HCT116 (cell line): ENCODE results near the gene COA8. TPM values are rescaled to one million over a fixed set of nuclear protein-coding genes. Genes with fewer than 3 reads are reported as not detected.
A peak's percentile ranks its signal among the peaks of the same experiment; 100 is the strongest.

Experiments used
- ATAC-seq: fragments of 200-7000 bp; cut with Tn5 transposase; 2 replicates; pipeline ENCODE4 v1.9.1; 2020; ENCODE audit warnings: mild to moderate bottlenecking, moderate library complexity
- BruUV-seq: library from RNA; stranded (reverse); fragments of 400-500 nt; replicated peaks from 2 replicates; lab custom pipeline; 2021; lab: Mats Ljungman, UMichigan
- CTCF ChIA-PET: fragments of 300-600 bp; sonication (Branson Sonifier 250); formaldehyde crosslinking; loops from one replicate; lab custom pipeline; 2021; ENCODE audit warnings: antibody characterized with exemption; lab: Charles Lee
- POLR2A ChIA-PET: fragments of 300-600, 350-600 bp; sonication (Branson Sonifier 250); formaldehyde crosslinking; loops from one replicate; lab custom pipeline; 2021; ENCODE audit warnings: antibody characterized with exemption; lab: Charles Lee
- RAD21 ChIA-PET, 2 experiments: fragments of 300-600 bp; sonication (Branson Sonifier 250); formaldehyde crosslinking; loops; one replicate each; lab custom pipeline; 2023; ENCODE audit warnings: low total read pairs in 2 of 2; ENCODE audit not compliant: uncharacterized antibody in 2 of 2, unreplicated experiment in 2 of 2, low non-redundant PET in 1 of 2; lab: Charles Lee
- DNase-seq: peaks from one replicate; pipeline ENCODE4 v3.0.0-alpha.2; 2010; ENCODE audit warnings: low read depth, low spot score
- H2AFZ ChIP-seq: fragments of 200-600 bp; shearing (Covaris generic), sonication (generic); 2 replicates; pipeline ENCODE4 v1.6.1; 2017; ENCODE audit warnings: low read depth, mixed run types, mixed read lengths, antibody characterized with exemption, low read length; ENCODE audit not compliant: poor library complexity, severe bottlenecking
- H3K27ac ChIP-seq: 2 replicates; pipeline ENCODE4 v1.5.1; 2012; ENCODE audit warnings: low read depth, low read length
- H3K27me3 ChIP-seq: fragments of 200-600 bp; sonication (generic); 2 replicates; pipeline ENCODE4 v1.6.1; 2016; ENCODE audit warnings: mixed run types, low read length, mixed read lengths; ENCODE audit not compliant: insufficient read depth
- H3K36me3 ChIP-seq, 2 experiments: fragments of 200-500 bp in 1 of 2; fragments of 200-600 bp in 1 of 2; sonication (Bioruptor generic) in 1 of 2; sonication (generic) in 1 of 2; 2 replicates each; pipeline versions ENCODE4 v1.5.1 to v1.6.1; 2014 to 2016; ENCODE audit warnings: low read length in 2 of 2, inconsistent platforms in 1 of 2, mixed read lengths in 1 of 2, mixed run types in 1 of 2; ENCODE audit not compliant: insufficient read depth in 2 of 2, control insufficient read depth in 1 of 2
- H3K4me1 ChIP-seq, 2 experiments: fragments of 200-600 bp in 1 of 2; sonication (generic) in 1 of 2; 2 replicates each; pipeline versions ENCODE4 v1.5.1 to v1.6.1; 2012 to 2017; ENCODE audit warnings: low read length in 2 of 2, inconsistent platforms in 1 of 2, mild to moderate bottlenecking in 1 of 2, mixed read lengths in 1 of 2, mixed run types in 1 of 2, moderate library complexity in 1 of 2; ENCODE audit not compliant: insufficient read depth in 2 of 2, control insufficient read depth in 1 of 2
- H3K4me2 ChIP-seq: fragments of 200-600 bp; sonication (generic); 2 replicates; pipeline ENCODE4 v1.6.1; 2017; ENCODE audit warnings: mixed run types, low read length, mixed read lengths
- H3K4me3 ChIP-seq, 2 experiments: fragments of 200-600 bp in 1 of 2; sonication (generic) in 1 of 2; replicated peaks in 1 of 2; 2 replicates each; pipeline ENCODE4 v1.5.1; 2011 to 2016; ENCODE audit warnings: low read length in 2 of 2, control low read depth in 1 of 2, low read depth in 1 of 2, mild to moderate bottlenecking in 1 of 2, mixed read lengths in 1 of 2, mixed run types in 1 of 2
- H3K79me2 ChIP-seq: fragments of 200-600 bp; sonication (generic); 2 replicates; pipeline ENCODE4 v1.6.1; 2017; ENCODE audit warnings: mild to moderate bottlenecking, mixed run types, low read length, moderate library complexity, mixed read lengths; ENCODE audit not compliant: insufficient read depth
- H3K9ac ChIP-seq: fragments of 200-600 bp; sonication (generic); 2 replicates; pipeline ENCODE4 v1.6.1; 2016; ENCODE audit warnings: low read length, mixed read lengths
- H3K9me2 ChIP-seq: fragments of 200-600 bp; sonication (generic), shearing (Covaris generic); 2 replicates; pipeline ENCODE4 v1.6.1; 2017; ENCODE audit warnings: mixed run types, mild to moderate bottlenecking, moderate library complexity; ENCODE audit not compliant: insufficient read depth
- H3K9me3 ChIP-seq, 2 experiments: fragments of 200-500 bp in 1 of 2; fragments of 200-600 bp in 1 of 2; sonication (Bioruptor generic) in 1 of 2; sonication (generic) in 1 of 2; 2 replicates each; pipeline ENCODE4 v1.6.1; 2014 to 2017; ENCODE audit warnings: low read length in 2 of 2, mixed read lengths in 2 of 2, inconsistent platforms in 1 of 2, low read depth in 1 of 2, mild to moderate bottlenecking in 1 of 2, mixed run types in 1 of 2, moderate library complexity in 1 of 2; ENCODE audit not compliant: control insufficient read depth in 1 of 2, insufficient read depth in 1 of 2
- H4K20me1 ChIP-seq: fragments of 200-600 bp; sonication (generic), shearing (Covaris generic); 2 replicates; pipeline ENCODE4 v1.6.1; 2017; ENCODE audit warnings: mixed run types, mild to moderate bottlenecking, moderate library complexity; ENCODE audit not compliant: insufficient read depth
- CTCF ChIP-seq, 3 experiments: fragments of 200-600 bp in 1 of 3; sonication (generic) in 1 of 3; IDR thresholded peaks in 2 of 3; conservative IDR thresholded peaks in 1 of 3; 2 replicates each; pipeline ENCODE4 v1.5.1; 2012 to 2017; ENCODE audit warnings: low read depth in 2 of 3, low read length in 2 of 3, antibody characterized with exemption in 1 of 3, borderline replicate concordance in 1 of 3, control low read depth in 1 of 3, mild to moderate bottlenecking in 1 of 3, mixed read lengths in 1 of 3, mixed run types in 1 of 3, moderate library complexity in 1 of 3; ENCODE audit not compliant: insufficient read depth in 1 of 3
- ELF1 ChIP-seq: IDR thresholded peaks from 2 replicates; pipeline ENCODE4 v1.6.1; 2012; ENCODE audit warnings: low read depth, borderline replicate concordance
- POLR2AphosphoS5 ChIP-seq: IDR thresholded peaks from 2 replicates; pipeline ENCODE4 v1.6.1; 2011; ENCODE audit warnings: mild to moderate bottlenecking, low read depth, low read length, moderate library complexity
- YY1 ChIP-seq: IDR thresholded peaks from 2 replicates; pipeline ENCODE4 v1.6.1; 2011; ENCODE audit warnings: low read length, low read depth, moderate library complexity, mild to moderate bottlenecking; ENCODE audit not compliant: insufficient replicate concordance; ENCODE audit errors: extremely low read depth
- ZBTB33 ChIP-seq: IDR thresholded peaks from 2 replicates; pipeline ENCODE4 v1.6.1; 2011; ENCODE audit warnings: mild to moderate bottlenecking, low read length, moderate library complexity; ENCODE audit not compliant: insufficient replicate concordance; ENCODE audit errors: extremely low read depth
- intact Hi-C: fragments of 100-400 bp; cut with micrococcal nuclease; formaldehyde crosslinking; loops from 2 replicates; pipeline ENCODE4 v1.10.0; 2022
- total RNA-seq: library from RNA; stranded (reverse); gene quantifications from one replicate; pipeline ENCODE4 v1.2.1, GENCODE V29; 2021; ENCODE audit not compliant: unreplicated experiment

Gene COA8
- total RNA-seq, 1 experiment from 2014 or later = 29.4 TPM

DNA sequence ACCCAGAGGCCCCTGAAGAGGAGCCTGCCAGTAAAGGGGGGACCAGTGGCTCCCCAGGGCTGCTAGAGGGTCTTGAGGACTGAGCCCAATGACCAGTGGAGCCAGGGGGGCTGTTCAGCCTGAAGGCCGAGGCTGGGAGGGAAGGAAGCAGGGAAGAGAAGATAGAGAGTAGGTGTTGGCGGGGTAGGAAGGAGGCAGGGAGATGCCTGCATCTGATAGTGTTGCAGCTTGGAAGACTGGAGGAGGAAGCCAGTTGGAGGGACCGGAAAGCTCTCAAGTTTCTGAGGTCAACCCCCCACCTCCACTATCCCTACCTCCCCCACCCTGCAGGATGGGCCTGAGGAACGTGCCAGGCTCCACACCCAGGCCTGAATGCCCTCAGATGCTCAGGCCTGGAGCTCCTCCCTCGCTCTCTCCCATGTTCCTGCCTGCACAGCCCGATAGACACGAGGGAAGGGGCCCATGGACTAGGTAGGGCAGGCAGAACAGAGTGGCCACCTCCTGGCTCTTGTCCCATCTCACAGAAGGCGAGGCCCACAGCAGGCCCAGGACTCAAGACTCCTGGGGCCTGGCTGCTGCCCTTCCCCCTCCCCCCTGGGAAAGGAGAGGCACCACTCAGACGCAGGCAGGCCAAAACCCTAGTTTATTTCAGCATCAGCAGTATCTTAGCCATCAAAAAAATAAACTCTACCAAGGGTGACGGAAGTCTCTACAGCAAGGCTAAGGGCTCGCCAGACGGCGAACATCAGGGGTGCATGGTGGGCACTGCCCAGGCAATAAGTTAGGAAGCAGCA, 43.5 kb upstream of the COA8 start:
- Histone ChIP-seq H2AFZ (no peak overlapping the region), H3K27ac (peak overlapping the region; percentile 73; the same call in 1 of the 2 replicates), H3K36me3 (peaks cover 0 to 12% of the 10 kb centered on the region in 2 experiments; a peak in 2 of 4 replicates), H4K20me1 (no peaks in the 10 kb centered on the region; the same call in 1 of the 2 replicates), H3K4me2 (peak overlapping the region; percentile 13), H3K9me2 (no peaks in the 10 kb centered on the region), H3K4me1 (peaks cover 13 to 45% of the 10 kb centered on the region in 2 experiments; a peak in 3 of 4 replicates), H3K9ac (no peak overlapping the region), H3K27me3 (no peaks in the 10 kb centered on the region), H3K79me2 (peaks cover 16% of the 10 kb centered on the region; the same call in 1 of the 2 replicates), H3K9me3 (no peaks in the 10 kb centered on the region), H3K4me3 (no peak overlapping the region)
- ATAC-seq (no peak), DNase-seq (no peak)
- RAD21 ChIA-PET = interaction anchor here (1.4 kb wide), 2 partner anchors 27 to 28 kb away, joined by 5 to 6 read pairs; no protein-coding TSS in a partner anchor
- TF ChIP-seq YY1 (no peak), ZBTB33 (no peak), CTCF (IDR thresholded peaks at IDR 0.05 in 2 of 3, conservative IDR thresholded peaks at IDR 0.05 in 1 of 3; ENCODE audit: borderline replicate concordance in 1 of 3, insufficient read depth in 1 of 3, low read depth in 2 of 3, low read length in 2 of 3) (no peak), POLR2AphosphoS5 (no peak), ELF1 (no peak)
- no TSS peak for BruUV-seq
- CTCF ChIA-PET = interaction anchor here (0.6 to 3.4 kb wide), 9 partner anchors 9 to 42 kb away, joined by 3 to 38 read pairs (median 4); partner anchors contain the start of gene TRMT61A
- intact Hi-C loops = no loop called here
- POLR2A ChIA-PET = interaction anchor here (1.0 to 1.7 kb wide), 4 partner anchors 10 to 33 kb away, joined by 3 to 11 read pairs (median 4); partner anchors contain the start of gene TRMT61A
